ENCODE measurements around the gene NDUFS8.
A peak's percentile ranks its signal among the peaks of the same experiment; 100 is the strongest.

NDUFS8 gene

DNA sequence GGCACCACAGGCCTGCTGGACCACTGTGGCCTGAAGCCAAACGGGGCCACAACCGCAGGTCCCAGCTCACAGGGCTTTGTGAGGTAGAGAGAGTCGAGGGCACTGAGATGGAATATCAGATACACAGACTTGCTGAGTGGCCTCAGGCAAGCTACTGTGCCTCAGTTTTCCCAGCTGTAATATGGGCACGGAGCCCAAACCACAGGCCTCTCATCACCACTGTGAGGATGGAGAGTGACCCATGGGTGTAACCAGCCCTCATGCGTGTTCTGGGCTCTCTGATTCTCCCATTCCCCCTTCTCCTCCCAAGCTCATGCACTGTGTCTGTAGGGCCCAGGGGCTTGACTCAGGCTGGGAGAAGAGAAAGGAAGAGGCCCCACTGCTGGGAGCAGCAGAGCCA lies 30.8 kb upstream of the NDUFS8 start:
- no peak for TF ChIP-seq SPI1 (IDR thresholded peaks at IDR 0.05; ENCODE audit: borderline replicate concordance, low read depth)
- TF ChIP-seq POLR2AphosphoS5 (IDR thresholded peaks at IDR 0.05; ENCODE audit: low read depth), result peak; percentile 50; the same call in 1 of the 2 replicates
- TF ChIP-seq, protein P1, sequence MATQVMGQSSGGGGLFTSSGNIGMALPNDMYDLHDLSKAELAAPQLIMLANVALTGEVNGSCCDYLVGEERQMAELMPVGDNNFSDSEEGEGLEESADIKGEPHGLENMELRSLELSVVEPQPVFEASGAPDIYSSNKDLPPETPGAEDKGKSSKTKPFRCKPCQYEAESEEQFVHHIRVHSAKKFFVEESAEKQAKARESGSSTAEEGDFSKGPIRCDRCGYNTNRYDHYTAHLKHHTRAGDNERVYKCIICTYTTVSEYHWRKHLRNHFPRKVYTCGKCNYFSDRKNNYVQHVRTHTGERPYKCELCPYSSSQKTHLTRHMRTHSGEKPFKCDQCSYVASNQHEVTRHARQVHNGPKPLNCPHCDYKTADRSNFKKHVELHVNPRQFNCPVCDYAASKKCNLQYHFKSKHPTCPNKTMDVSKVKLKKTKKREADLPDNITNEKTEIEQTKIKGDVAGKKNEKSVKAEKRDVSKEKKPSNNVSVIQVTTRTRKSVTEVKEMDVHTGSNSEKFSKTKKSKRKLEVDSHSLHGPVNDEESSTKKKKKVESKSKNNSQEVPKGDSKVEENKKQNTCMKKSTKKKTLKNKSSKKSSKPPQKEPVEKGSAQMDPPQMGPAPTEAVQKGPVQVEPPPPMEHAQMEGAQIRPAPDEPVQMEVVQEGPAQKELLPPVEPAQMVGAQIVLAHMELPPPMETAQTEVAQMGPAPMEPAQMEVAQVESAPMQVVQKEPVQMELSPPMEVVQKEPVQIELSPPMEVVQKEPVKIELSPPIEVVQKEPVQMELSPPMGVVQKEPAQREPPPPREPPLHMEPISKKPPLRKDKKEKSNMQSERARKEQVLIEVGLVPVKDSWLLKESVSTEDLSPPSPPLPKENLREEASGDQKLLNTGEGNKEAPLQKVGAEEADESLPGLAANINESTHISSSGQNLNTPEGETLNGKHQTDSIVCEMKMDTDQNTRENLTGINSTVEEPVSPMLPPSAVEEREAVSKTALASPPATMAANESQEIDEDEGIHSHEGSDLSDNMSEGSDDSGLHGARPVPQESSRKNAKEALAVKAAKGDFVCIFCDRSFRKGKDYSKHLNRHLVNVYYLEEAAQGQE (IDR thresholded peaks at IDR 0.05; ENCODE audit: insufficient replicate concordance, low read depth), result no peak
- no peak overlapping the region for H3K4me3 ChIP-seq (replicated peaks; ENCODE audit: insufficient read depth, low read length)
- H3K27me3 ChIP-seq (ENCODE audit: insufficient read depth, poor library complexity, severe bottlenecking), result no peaks in the 10 kb centered on the region
- DNase-seq (ENCODE audit: low read depth in 1 of 2, low spot score in 1 of 2), result no peak
- peak overlapping the region; percentile 9 for H3K27ac ChIP-seq (replicated peaks)

DNA sequence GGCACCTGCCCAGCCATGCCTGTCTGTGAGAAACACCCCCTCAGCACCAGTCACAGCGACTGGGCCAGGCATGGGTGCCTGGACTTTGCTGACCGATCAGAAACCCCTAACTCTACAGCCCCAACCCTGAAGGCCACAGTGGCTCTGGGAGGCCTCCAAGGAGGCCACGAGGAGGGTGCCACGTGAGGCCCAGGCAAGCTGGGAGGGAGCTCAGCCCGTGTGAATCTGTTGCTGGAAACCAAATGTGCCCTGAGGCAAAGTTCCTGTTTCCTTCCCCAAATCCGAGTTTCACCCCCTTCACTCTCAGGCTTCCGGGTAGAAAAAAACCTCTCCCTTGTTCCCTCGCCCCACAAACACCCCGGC lies 27.9 kb upstream of the NDUFS8 start:
- peak in 1 of 2 experiments; percentile 84 for DNase-seq (ENCODE audit: low read depth in 1 of 2, low spot score in 1 of 2)
- no peaks in the 10 kb centered on the region for H3K27me3 ChIP-seq (ENCODE audit: insufficient read depth, poor library complexity, severe bottlenecking)
- TF ChIP-seq, protein P1 (IDR thresholded peaks at IDR 0.05; ENCODE audit: insufficient replicate concordance, low read depth), result no peak
- TF ChIP-seq SPI1 (IDR thresholded peaks at IDR 0.05; ENCODE audit: borderline replicate concordance, low read depth) (no peak), GABPA (IDR thresholded peaks at IDR 0.05; ENCODE audit: low read depth) (no peak), POLR2AphosphoS5 (IDR thresholded peaks at IDR 0.05; ENCODE audit: low read depth) (no peak)
- TF ChIP-seq, protein P2, sequence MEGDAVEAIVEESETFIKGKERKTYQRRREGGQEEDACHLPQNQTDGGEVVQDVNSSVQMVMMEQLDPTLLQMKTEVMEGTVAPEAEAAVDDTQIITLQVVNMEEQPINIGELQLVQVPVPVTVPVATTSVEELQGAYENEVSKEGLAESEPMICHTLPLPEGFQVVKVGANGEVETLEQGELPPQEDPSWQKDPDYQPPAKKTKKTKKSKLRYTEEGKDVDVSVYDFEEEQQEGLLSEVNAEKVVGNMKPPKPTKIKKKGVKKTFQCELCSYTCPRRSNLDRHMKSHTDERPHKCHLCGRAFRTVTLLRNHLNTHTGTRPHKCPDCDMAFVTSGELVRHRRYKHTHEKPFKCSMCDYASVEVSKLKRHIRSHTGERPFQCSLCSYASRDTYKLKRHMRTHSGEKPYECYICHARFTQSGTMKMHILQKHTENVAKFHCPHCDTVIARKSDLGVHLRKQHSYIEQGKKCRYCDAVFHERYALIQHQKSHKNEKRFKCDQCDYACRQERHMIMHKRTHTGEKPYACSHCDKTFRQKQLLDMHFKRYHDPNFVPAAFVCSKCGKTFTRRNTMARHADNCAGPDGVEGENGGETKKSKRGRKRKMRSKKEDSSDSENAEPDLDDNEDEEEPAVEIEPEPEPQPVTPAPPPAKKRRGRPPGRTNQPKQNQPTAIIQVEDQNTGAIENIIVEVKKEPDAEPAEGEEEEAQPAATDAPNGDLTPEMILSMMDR (IDR thresholded peaks at IDR 0.05; ENCODE audit: insufficient read depth, low read length), result no peak
- peak overlapping the region; percentile 73 for H3K4me3 ChIP-seq (replicated peaks; ENCODE audit: insufficient read depth, low read length)
- H3K27ac ChIP-seq (replicated peaks), result peak overlapping the region; percentile 77

DNA sequence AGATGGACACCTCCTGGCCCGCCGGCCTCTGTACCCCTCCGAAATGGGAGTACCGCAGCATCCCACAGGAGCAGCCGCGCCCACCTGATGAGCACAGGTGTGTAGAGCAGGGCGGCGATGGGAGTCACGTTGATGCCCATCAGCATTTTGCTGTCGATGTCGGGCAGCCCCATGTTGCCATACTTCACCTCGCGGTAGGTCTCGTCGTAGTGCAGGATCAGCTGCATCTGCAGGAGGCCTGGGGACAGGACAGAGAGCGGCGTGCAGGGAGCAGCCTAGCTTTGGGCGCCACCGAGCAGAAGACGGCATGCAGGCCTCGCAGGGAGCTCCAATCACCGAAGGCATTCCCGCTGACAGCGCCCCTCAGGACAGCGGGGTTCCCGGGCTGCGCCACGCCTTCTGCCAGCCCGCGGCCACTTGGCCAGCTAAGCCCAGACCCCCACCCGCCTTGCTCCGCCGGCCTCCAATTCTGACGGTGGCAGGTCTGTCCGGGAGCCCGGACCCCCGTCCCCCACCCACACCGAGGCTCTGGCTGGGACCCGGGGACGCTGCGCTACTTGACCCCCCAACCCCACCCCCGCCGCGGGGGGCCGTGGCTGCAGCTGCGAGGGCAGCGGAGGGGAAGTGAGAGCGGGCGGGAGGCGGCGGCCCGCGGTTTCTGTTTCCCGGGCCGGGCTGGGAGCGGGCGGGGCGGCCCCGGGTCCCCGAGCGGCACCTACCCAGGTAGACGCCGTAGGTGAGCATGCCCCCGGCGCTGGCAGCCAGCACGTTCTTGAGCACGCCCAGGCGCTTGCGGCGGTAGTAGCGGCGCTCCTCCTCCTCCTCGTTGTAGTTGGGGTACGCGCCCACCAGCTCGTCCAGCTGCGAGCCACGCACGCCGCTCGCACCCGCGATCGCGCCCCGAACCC lies 27.3 kb upstream of the NDUFS8 start:
- Histone ChIP-seq H3K27ac (replicated peaks) (peak overlapping the region; percentile 77), H3K4me3 (replicated peaks; ENCODE audit: insufficient read depth, low read length) (peak overlapping the region; percentile 73), H3K27me3 (ENCODE audit: insufficient read depth, poor library complexity, severe bottlenecking) (no peaks in the 10 kb centered on the region)
- peak in 1 of 2 experiments; percentile 55 for DNase-seq (ENCODE audit: low read depth in 1 of 2, low spot score in 1 of 2)
- TF ChIP-seq POLR2AphosphoS5 (IDR thresholded peaks at IDR 0.05; ENCODE audit: low read depth), result no peak
- peak; percentile 70 for TF ChIP-seq SPI1 (IDR thresholded peaks at IDR 0.05; ENCODE audit: borderline replicate concordance, low read depth)

DNA sequence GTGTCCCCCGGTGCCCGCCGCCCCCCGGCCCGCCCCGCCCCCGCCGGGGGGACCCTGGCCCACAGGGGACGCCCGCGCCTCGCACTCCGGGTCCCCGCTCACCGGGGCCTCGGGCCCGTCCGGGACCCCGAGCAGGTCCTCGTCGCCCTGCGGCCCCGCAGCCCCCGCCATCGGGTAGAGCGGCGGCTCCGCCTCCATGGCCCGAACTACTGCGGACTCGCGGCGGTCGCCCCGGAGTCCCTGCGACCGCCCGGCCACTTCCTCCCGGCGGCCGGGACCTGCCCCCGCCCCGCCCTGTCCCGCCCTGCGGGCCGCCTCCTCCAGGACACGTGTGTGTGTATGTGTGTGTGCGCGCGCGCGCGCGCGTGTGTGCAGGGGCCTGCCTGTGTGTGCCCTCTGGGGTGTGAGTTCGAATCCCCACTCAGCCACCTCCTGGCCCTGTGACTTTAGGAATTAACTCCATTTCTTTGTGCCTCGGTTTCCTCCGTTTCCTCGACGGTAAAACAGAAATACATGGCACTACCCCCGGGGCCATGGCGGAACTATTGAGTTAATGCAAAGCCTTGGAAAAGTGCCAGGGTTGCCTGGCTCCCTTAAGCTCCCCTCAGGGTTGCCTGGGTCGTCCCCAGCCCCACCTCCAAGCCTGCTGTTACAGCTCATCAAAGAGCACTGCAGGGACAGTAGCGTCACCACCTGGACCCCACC lies 26.5 kb upstream of the NDUFS8 start, which contains the start of gene UNC93B1:
TSS of gene UNC93B1 (minus strand) at position 252 of the 705 bp plus-strand sequence. CDS start at position 198, 54 bp downstream.
- H3K27ac ChIP-seq (replicated peaks), result peak within 1 kb of the TSS; percentile 77
- TF ChIP-seq, protein P1 (IDR thresholded peaks at IDR 0.05; ENCODE audit: insufficient replicate concordance, low read depth), result no peak
- 0 out of 2 replicates have a peak, but pooled peaks have one; percentile 22 for TF ChIP-seq GABPA (IDR thresholded peaks at IDR 0.05; ENCODE audit: low read depth)
- TF ChIP-seq SPI1 (IDR thresholded peaks at IDR 0.05; ENCODE audit: borderline replicate concordance, low read depth), result peak; percentile 91
- peak; percentile 38; the same call in 1 of the 2 replicates for TF ChIP-seq POLR2AphosphoS5 (IDR thresholded peaks at IDR 0.05; ENCODE audit: low read depth)
- peak; percentile 91 to 95 for DNase-seq (ENCODE audit: low read depth in 1 of 2, low spot score in 1 of 2)

More for the DNA sequence above, 26.5 kb upstream of the NDUFS8 start, which contains the start of gene UNC93B1:
- Histone ChIP-seq H3K27me3 (ENCODE audit: insufficient read depth, poor library complexity, severe bottlenecking) (no peaks in the 10 kb centered on the region), H3K4me3 (replicated peaks; ENCODE audit: insufficient read depth, low read length) (peak within 1 kb of the TSS; percentile 73)

Data from HL-60 (cell line).